Activated T-cell treated with anti-CD3 and anti-CD28 coated beads, Interleukin-2, amount 50 U/mL, for 48 hours (primary cell): ENCODE measurements around the gene GPRIN1.

ENCODE experiments used
- DNase-seq, 2 experiments: peaks; one replicate each; pipeline ENCODE4 v3.0.0-alpha.2; 2020

The GPRIN1 gene

GRCh38 chr5:176642675-176643490 lies 32.9 kb upstream of the GPRIN1 start:
- no peak for DNase-seq

DNA sequence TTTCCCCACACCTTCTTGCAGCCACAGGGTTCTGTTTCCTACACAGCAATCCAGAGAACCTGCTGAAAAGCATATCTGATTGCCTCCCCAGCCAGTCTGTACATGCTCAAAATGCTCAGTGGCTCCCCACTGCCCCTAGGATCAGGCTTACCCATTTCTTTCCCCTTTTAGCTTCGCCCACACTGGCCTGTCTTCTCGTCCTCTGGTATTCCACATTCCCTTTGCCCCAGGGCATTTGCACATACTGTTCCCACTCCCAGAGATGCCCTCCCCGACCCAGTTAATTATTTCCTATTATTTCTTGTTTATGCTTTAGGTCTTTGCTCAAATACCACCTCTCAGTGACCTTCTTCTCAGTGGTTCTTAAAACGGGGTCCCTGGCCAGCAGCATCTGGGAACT lies 30.7 kb upstream of the GPRIN1 start:
- no peak for DNase-seq

- no peak for DNase-seq
Observed at GRCh38 chr5:176639981-176640380, 30.0 kb upstream of the GPRIN1 start.

DNA sequence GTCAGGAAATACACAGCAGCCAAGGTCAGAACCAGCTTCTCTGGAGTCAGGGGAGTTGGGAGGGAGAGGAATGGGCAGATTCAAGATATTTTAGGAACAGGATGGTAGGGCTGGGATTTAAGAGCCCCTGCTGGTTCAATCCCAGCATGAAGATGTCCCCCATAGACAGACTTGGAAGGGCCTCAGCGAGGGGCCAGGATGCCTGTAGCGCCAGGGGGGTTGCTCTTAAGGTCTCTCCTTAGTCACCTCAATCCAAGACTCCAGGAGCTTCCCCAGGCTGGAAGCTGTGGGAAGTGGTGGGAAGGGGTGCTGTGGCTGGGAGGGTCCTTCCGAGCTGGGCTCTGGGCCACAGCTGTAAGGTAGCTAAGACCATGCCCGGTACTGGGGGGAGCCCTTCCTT lies 29.3 kb upstream of the GPRIN1 start:
- DNase-seq: no peak

GRCh38 chr5:176638437-176638836 lies 28.5 kb upstream of the GPRIN1 start:
- no peak for DNase-seq

DNA sequence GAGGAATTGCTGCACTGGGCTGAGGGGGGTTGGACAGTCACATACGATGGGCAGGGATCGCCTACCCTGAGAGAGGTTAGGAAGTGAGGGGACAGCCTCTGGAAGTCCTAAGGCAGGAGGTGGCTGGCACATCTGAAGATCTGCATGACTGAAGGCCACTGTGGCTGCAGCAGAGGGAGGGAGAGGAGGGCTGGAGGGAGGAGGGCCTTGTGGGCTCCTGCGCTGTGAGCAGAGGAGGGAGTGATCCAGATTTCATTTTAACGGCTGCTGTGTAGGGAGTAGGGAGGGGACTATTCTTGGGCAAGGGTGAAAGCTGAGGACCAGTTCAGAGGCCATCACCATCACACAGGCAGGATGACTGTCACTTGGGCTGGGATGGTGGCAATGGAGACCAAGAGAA lies 27.6 kb upstream of the GPRIN1 start:
- no peak for DNase-seq

GRCh38 chr5:176636426-176636825 lies 26.5 kb upstream of the GPRIN1 start:
- no peak for DNase-seq

DNA sequence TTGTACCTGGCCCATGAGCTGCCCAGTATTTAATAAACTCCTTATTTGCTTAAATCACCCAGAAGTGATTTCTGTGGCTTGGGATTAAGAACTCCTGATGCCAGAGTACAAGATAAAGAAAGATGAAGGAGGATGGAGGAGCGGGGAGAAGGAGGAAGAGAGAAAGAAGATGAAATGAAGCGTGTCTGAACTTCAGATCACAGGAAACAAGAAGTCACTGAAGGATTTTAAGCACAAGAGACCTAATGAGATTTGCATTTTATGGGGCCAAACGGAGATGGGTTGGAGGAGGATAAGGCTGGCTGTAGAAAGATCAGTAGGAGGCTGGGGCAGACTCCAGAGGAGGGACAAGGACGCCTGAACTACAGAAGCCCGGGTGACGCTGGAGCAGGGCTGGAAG lies 23.6 kb upstream of the GPRIN1 start:
- DNase-seq: no peak

GRCh38 chr5:176632745-176633144 lies 22.8 kb upstream of the GPRIN1 start:
- no peak for DNase-seq

DNA sequence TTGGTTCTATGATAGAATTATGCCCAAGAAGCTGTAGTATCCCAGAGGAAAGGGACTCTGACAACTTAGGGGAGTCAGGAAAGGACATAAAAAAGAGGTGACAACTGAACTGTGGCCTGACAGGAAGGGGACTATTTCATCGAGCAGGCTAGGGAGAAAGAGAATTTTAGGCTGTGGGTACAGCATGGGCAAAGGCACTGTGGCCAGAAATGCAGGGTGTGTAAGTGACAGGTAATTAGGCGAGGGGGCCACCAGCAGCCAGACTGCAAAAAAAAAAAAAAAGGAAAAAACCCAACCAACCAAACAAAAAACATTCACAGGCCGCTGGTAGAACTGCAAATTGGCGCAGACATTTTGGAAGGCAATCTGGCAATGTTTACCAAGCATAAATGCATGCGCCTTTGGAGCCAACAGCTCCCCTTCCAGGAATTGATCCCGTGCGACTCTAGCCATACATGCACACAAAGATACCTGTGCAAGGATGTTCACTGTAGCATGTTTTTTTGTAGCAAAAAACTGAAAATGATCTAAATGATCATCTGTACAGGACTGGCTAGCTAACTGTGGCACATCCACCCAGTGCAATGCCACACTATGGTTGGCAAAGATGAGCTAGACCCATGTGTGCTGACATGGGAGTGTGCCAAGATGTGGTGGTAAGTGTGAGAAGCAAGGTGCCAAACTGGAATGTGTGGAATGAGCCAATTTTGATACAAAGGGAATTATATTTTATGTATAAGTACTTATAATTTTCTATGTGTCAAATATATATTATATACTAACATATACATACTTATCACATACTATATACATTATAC lies 21.6 kb upstream of the GPRIN1 start:
- DNase-seq: no peak

DNA sequence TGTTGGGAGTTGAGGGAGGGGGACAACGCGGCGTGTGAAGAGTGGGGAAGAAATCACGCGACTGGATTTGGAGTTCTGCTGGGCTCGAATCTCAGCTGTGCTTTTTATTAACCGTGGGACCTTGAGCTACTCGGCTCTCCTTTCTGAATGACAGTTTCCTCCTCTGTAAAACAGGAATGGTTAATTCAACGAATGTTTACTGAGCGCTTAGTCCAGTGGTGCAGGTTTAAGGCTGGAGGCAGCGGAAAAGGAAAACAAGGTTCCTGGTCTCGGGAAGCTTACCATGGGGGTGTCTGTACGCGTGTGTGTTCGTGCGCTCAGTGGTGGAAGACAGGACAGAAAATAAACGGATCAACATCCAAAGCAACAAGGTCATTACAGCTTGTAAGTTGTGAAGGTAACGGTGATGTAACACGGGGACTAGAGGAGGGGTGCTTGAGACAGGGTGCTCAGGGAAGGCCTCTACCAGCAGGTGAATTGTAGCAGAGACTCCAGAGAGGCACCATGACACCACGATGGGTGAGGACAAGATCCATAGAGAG lies 20.8 kb upstream of the GPRIN1 start:
- no peak for DNase-seq

- peak; percentile 72 to 79 for DNase-seq
Observed at GRCh38 chr5:176629853-176630680, 20.1 kb upstream of the GPRIN1 start, which contains the start of the genes EIF4E1B and SNCB. EIF4E1B (plus strand) TSS chr5:176630675; CDS start chr5:176642788, 12,113 bp downstream. SNCB (minus strand) TSS chr5:176630534; CDS start chr5:176629654, 880 bp downstream.

- no peak for DNase-seq
Observed at GRCh38 chr5:176629317-176629852, 19.4 kb upstream of the GPRIN1 start.

DNA sequence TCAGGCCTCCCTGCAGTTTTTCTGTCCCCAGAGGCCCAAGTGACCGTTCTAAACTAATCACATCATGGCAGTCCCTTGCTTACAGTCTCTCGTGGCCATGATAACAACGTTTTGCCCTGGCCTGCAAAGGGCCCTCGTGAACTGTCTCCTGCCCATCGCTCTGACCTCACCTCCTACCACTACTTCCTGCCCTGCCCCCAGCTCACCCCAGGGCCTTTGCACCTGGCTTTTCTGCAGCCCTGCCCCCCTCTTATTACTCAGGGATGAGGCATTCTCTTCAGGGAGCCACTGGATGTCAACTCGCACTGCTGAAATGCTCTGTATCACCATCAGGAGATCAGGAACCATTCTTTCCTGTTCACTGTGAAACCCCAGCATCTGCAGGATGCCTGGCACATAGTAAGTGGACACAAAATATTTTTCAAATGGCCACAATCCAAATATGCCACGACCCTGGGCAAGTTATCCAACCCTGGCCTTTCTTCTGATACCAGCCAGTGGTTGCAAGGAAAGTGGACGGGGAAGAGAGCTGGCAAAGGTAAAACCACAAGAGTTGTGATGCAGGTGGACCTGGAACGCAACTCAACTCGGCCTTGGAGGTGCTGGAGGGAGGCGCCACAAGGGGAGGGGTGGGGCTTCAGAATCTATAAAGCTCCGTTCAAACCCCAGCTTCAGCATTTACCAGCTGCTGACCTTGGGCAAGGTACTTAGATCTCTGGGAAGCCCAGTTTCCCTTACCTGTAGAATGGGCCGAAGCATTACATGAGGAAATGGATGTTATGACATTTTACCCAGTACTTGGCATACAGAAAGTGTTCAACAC lies 18.7 kb upstream of the GPRIN1 start:
- no peak for DNase-seq

- no peak for DNase-seq
Observed at GRCh38 chr5:176627582-176627981, 17.6 kb upstream of the GPRIN1 start.

- DNase-seq: no peak
Observed at GRCh38 chr5:176626876-176627236, 16.9 kb upstream of the GPRIN1 start.

GRCh38 chr5:176625966-176626875 lies 16.3 kb upstream of the GPRIN1 start:
- no peak for DNase-seq

- no peak for DNase-seq
Observed at GRCh38 chr5:176625512-176625911, 15.6 kb upstream of the GPRIN1 start.

DNA sequence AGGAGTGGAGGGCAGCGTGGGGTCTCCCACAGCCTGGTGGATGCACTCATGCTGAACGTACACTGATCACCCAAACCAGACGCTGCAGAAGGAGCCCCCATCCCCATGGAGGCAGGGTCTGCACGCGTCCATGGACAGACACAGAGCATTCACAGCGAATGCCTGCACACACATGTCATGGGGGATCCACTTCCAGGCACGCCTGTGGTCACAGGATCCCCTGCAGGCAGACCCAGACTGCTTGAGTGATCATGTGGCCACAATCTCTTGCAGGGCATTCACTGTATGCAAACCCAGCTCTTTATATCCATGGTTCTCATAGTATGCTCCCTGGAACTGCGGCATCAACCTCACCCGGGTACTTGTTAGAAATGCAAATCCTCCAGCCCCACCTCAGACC lies 15.0 kb upstream of the GPRIN1 start:
- no peak for DNase-seq

- no peak for DNase-seq
Observed at GRCh38 chr5:176624142-176624541, 14.2 kb upstream of the GPRIN1 start.
